GM23248 (cell line): ENCODE data around the gene FRMD3. TPM values are rescaled to one million over a fixed set of nuclear protein-coding genes. Genes with fewer than 3 reads are reported as not detected.

Experiments used
- DNase-seq: peaks from one replicate; pipeline ENCODE4 v3.0.0-alpha.2; 2015
- H2AFZ ChIP-seq: fragments of 200-600 bp; sonication (generic); 2 replicates; pipeline ENCODE4 v1.6.1; 2016; ENCODE audit warnings: antibody characterized with exemption
- H3F3A ChIP-seq: fragments of 200-600 bp; sonication (generic); 2 replicates; pipeline ENCODE4 v1.6.1; 2016; ENCODE audit warnings: mild to moderate bottlenecking, antibody characterized with exemption, mixed run types; ENCODE audit not compliant: insufficient read depth
- H3K27ac ChIP-seq: fragments of 200-600 bp; sonication (generic); 2 replicates; pipeline ENCODE4 v1.5.1; 2016; ENCODE audit warnings: mild to moderate bottlenecking
- H3K27me3 ChIP-seq: fragments of 200-600 bp; sonication (generic); replicated peaks from 2 replicates; pipeline ENCODE4 v1.6.1; 2016; ENCODE audit warnings: mild to moderate bottlenecking; ENCODE audit not compliant: insufficient read depth
- H3K36me3 ChIP-seq: fragments of 200-600 bp; sonication (generic); 2 replicates; pipeline ENCODE4 v1.6.1; 2016; ENCODE audit warnings: low read depth, mild to moderate bottlenecking
- H3K4me1 ChIP-seq: fragments of 200-600 bp; sonication (generic); 2 replicates; pipeline ENCODE4 v1.6.1; 2016; ENCODE audit warnings: mild to moderate bottlenecking; ENCODE audit not compliant: insufficient read depth
- H3K4me2 ChIP-seq: fragments of 200-600 bp; sonication (generic); one replicate; pipeline ENCODE4 v1.6.1; 2016; ENCODE audit warnings: mild to moderate bottlenecking; ENCODE audit not compliant: unreplicated experiment
- H3K4me3 ChIP-seq: fragments of 200-600 bp; sonication (generic); 2 replicates; pipeline ENCODE4 v1.5.1; 2016; ENCODE audit warnings: mild to moderate bottlenecking
- H3K79me2 ChIP-seq: fragments of 200-600 bp; sonication (generic); 2 replicates; pipeline ENCODE4 v1.6.1; 2016; ENCODE audit warnings: mild to moderate bottlenecking; ENCODE audit not compliant: insufficient read depth
- H3K9ac ChIP-seq: fragments of 200-600 bp; sonication (generic); 2 replicates; pipeline ENCODE4 v1.6.1; 2016; ENCODE audit warnings: mild to moderate bottlenecking
- H3K9me2 ChIP-seq: fragments of 200-600 bp; sonication (generic); 2 replicates; pipeline ENCODE4 v1.6.1; 2016; ENCODE audit warnings: mixed run types, mild to moderate bottlenecking, moderate library complexity; ENCODE audit not compliant: insufficient read depth
- H3K9me3 ChIP-seq: fragments of 200-600 bp; sonication (generic); one replicate; pipeline ENCODE4 v1.6.1; 2017; ENCODE audit warnings: low read depth
- H4K20me1 ChIP-seq: fragments of 200-600 bp; sonication (generic); 2 replicates; pipeline ENCODE4 v1.6.0; 2016; ENCODE audit not compliant: insufficient read depth
- EZH2 ChIP-seq: fragments of 200-600 bp; sonication (generic); IDR thresholded peaks from 2 replicates; pipeline ENCODE4 v1.6.1; 2018; ENCODE audit warnings: antibody characterized with exemption, mild to moderate bottlenecking; ENCODE audit not compliant: insufficient read depth, poor library complexity, severe bottlenecking
- EZH2phosphoT487 ChIP-seq: fragments of 200-600 bp; sonication (generic); IDR thresholded peaks from 2 replicates; pipeline ENCODE4 v1.6.1; 2018; ENCODE audit warnings: antibody characterized with exemption, moderate library complexity, mild to moderate bottlenecking, low read depth; ENCODE audit not compliant: insufficient read depth
- WGBS, 2 experiments: methylation state at CpG; one replicate each; pipeline ENCODE4 v1.1.6; 2015 to 2017; ENCODE audit warnings: low lambda C conversion rate in 2 of 2, low coverage in 1 of 2; ENCODE audit errors: missing lambda C conversion rate in 2 of 2; 5-methylcytosine and 5-hydroxymethylcytosine counted together
- in situ Hi-C: fragments of 300-500 bp; cut with MboI; formaldehyde crosslinking; loops from 2 replicates; pipeline ENCODE4 v1.15.0; 2020
- polyA plus RNA-seq: library from polyadenylated mRNA; unstranded; fragments of >200 nt; fragmentation: Nextera tagmentation; extraction: Ambion mirVana; gene quantifications from 2 replicates; pipeline ENCODE4 v1.2.1, GENCODE V29; 2016
- total RNA-seq: library from RNA; depleted of rRNA; stranded (reverse); fragments of >200 nt; shearing (Covaris generic); gene quantifications from 2 replicates; pipeline ENCODE4 v1.2.3, GENCODE V29; 2014

The FRMD3 gene
- total and polyA plus RNA-seq, 2 experiments from 2014 or later: 0.32 to 0.66 TPM

DNA sequence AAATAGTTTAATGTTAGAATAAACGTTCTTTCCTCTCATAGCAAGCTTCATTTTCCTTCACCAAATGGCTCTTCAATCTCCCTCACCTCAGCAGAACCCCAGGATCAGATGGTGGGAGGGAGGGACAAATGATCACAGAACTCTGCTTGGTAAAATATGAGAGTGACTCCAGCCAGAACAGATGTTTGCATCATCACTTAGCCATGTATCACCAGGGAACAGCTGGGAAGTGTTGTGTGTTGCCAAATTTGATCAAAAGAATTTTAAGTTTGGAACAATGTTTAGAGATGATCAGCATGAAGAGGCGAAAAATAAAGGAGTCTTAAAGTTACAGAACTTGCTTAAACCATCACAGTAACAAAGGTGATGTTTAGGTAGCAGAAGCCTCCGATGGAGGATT, 115.7 kb downstream of the FRMD3 start:
- Histone ChIP-seq H3F3A (no peaks in the 10 kb centered on the region), H2AFZ (no peak overlapping the region), H3K4me1 (no peaks in the 10 kb centered on the region), H3K9ac (no peak overlapping the region), H3K36me3 (no peaks in the 10 kb centered on the region), H3K4me2 (no peak overlapping the region), H4K20me1 (no peaks in the 10 kb centered on the region), H3K27me3 (no peaks in the 10 kb centered on the region), H3K79me2 (no peaks in the 10 kb centered on the region), H3K27ac (no peak overlapping the region), H3K4me3 (no peak overlapping the region), H3K9me2 (no peaks in the 10 kb centered on the region), H3K9me3 (no peaks in the 10 kb centered on the region)
- DNase-seq: peak; percentile 49
- 11 to 16% methylated on average over 3 of the region's 3 CpGs for WGBS, 2 experiments
- in situ Hi-C loops: no loop called here
- TF ChIP-seq EZH2 (no peak), EZH2phosphoT487 (no peak)

DNA sequence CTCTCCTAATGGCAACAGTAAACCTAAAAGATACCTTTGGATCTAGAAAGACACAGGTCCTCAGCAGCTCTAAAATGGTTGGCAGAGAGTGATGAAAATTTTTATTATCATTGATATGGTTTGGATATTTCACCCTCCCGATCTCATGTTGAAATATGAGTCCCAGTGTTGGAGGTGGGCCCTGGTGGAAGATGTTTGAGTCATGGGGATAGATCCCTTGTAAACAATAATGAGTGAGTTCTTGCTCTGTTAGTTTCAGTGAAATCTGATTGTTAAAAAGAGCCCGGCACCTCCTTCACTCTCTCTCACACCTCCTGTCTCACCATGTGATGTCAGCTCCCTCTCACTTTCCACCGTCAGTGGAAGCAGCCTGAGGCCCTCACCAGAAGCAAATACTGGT, 117.7 kb downstream of the FRMD3 start:
- WGBS, 2 experiments: 91 to 94% methylated on average over 3 of the region's 3 CpGs
- no peak overlapping the region for H3K9ac ChIP-seq
- H3K79me2 ChIP-seq: no peaks in the 10 kb centered on the region
- H3K4me1 ChIP-seq: no peaks in the 10 kb centered on the region
- no peak overlapping the region for H3K27ac ChIP-seq
- H3K36me3 ChIP-seq: no peaks in the 10 kb centered on the region
- no peaks in the 10 kb centered on the region for H3F3A ChIP-seq
- H3K4me3 ChIP-seq: no peak overlapping the region
- no peak overlapping the region for H3K4me2 ChIP-seq
- no peak for TF ChIP-seq EZH2phosphoT487
- TF ChIP-seq EZH2: no peak
- no peaks in the 10 kb centered on the region for H4K20me1 ChIP-seq
- no peaks in the 10 kb centered on the region for H3K9me3 ChIP-seq
- H3K27me3 ChIP-seq: no peaks in the 10 kb centered on the region
- no peak overlapping the region for H2AFZ ChIP-seq
- in situ Hi-C loops: no loop called here
- DNase-seq: no peak
- H3K9me2 ChIP-seq: no peaks in the 10 kb centered on the region

DNA sequence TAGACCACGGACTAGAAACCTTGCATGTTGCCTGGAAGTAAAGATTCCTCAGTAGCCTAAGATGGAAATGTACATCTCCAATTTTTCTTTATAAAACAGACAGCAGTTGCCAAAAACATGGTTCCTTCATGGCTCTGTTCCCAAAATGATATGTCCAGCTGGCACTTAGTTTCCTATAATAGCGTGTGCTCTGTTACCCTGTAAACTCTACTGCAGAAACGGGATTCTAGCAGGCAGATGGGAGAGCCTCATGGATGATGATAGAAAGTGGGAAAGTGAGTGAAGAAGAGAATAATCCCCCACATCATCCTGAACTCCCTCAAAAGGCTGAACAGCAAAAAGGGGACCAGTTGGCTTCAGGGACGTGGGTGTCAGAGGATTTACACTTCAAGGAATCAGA, 118.2 kb downstream of the FRMD3 start:
- Histone ChIP-seq H3K27ac (no peak overlapping the region), H3K36me3 (no peaks in the 10 kb centered on the region), H4K20me1 (no peaks in the 10 kb centered on the region), H3F3A (no peaks in the 10 kb centered on the region), H3K9ac (no peak overlapping the region), H3K4me3 (no peak overlapping the region), H3K79me2 (no peaks in the 10 kb centered on the region), H3K4me1 (no peaks in the 10 kb centered on the region), H3K4me2 (no peak overlapping the region), H3K9me2 (no peaks in the 10 kb centered on the region), H3K9me3 (no peaks in the 10 kb centered on the region), H3K27me3 (no peaks in the 10 kb centered on the region), H2AFZ (no peak overlapping the region)
- in situ Hi-C loops: no loop called here
- TF ChIP-seq EZH2 (no peak), EZH2phosphoT487 (no peak)
- 83 to 92% methylated on average over 4 of the region's 4 CpGs for WGBS, 2 experiments
- DNase-seq: no peak

DNA sequence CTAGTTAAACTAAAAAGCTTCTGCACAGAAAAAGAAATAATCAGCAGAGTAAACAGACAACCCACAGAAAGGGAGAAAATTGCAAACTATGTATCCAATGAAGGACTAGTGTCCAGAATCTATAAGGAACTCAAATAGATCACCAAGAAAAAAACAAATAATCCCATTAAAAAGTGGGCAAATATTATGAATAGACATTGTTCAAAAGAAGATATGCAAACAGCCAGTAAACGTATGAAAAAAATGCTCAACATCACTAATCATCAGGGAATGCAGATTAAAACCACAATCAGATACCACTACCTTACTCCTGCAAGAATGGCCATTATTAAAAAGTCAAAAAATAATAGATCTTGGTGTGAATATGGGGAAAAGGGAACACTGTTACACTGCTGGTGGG, 119.9 kb downstream of the FRMD3 start:
- H3K4me2 ChIP-seq: no peak overlapping the region
- WGBS, 2 experiments: 59 to 86% methylated on average over 1 of the region's 1 CpG
- DNase-seq: no peak

DNA sequence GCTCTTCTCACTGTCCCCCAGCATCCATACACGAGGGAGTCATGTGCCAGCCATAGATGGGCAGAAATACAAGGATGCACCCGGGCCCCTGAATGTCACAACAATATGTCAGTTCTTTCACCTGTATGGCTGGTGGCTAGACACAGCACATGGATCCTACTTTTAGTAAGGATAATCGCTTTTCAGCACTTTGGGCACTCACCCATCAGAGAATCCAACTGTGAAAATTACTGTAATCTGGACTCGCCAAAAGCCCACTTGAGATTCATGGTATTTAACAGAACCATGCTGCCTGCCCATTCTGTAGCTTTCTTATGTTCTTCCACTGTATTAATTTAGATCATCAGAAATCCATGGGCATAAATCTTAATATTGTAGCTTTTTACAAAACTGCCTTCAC, 124.8 kb downstream of the FRMD3 start:
- Histone ChIP-seq H3K4me1 (no peaks in the 10 kb centered on the region), H3K9me3 (no peaks in the 10 kb centered on the region), H3K9me2 (no peaks in the 10 kb centered on the region), H2AFZ (no peak overlapping the region), H3K79me2 (no peaks in the 10 kb centered on the region), H3K4me2 (no peak overlapping the region), H3K9ac (no peak overlapping the region), H3F3A (no peaks in the 10 kb centered on the region), H3K27me3 (no peaks in the 10 kb centered on the region), H4K20me1 (no peaks in the 10 kb centered on the region), H3K36me3 (no peaks in the 10 kb centered on the region), H3K4me3 (no peak overlapping the region), H3K27ac (no peak overlapping the region)
- in situ Hi-C loops: no loop called here
- WGBS, 2 experiments: 77 to 80% methylated on average over 4 of the region's 4 CpGs
- TF ChIP-seq EZH2 (no peak), EZH2phosphoT487 (no peak)
- DNase-seq: no peak

More for the DNA sequence above, 119.9 kb downstream of the FRMD3 start:
- no peaks in the 10 kb centered on the region for H3K36me3 ChIP-seq
- no peaks in the 10 kb centered on the region for H3F3A ChIP-seq
- TF ChIP-seq EZH2: no peak
- TF ChIP-seq EZH2phosphoT487: no peak
- no peak overlapping the region for H3K27ac ChIP-seq
- H3K27me3 ChIP-seq: no peaks in the 10 kb centered on the region
- H3K9me3 ChIP-seq: no peaks in the 10 kb centered on the region
- no peaks in the 10 kb centered on the region for H3K4me1 ChIP-seq
- H3K9me2 ChIP-seq: no peaks in the 10 kb centered on the region
- H4K20me1 ChIP-seq: no peaks in the 10 kb centered on the region
- H3K79me2 ChIP-seq: no peaks in the 10 kb centered on the region
- in situ Hi-C loops: no loop called here
- no peak overlapping the region for H3K4me3 ChIP-seq
- H3K9ac ChIP-seq: no peak overlapping the region
- no peak overlapping the region for H2AFZ ChIP-seq
